CD4-positive, alpha-beta T cell treated with Interleukin-1 beta for 1 hour (primary cell): ENCODE measurements around the gene GPR150.

Source experiments
- DNase-seq, 2 donors: peaks; one replicate each; pipeline ENCODE4 v3.0.0-alpha.2; 2020 to 2022

The GPR150 gene

GRCh38 chr5:95620030-95620869 lies at the start of gene GPR150:
TSS of gene GPR150 (plus strand) at chr5:95620087. CDS start at chr5:95620276, 189 bp downstream.
- peak; percentile 63 to 65 for DNase-seq

GRCh38 chr5:95572016-95572415 lies 47.9 kb upstream of the GPR150 start:
- DNase-seq, result no peak

- DNase-seq, result no peak
Observed at GRCh38 chr5:95581576-95581975, 38.3 kb upstream of the GPR150 start.

- DNase-seq, result no peak
Observed at GRCh38 chr5:95583992-95584391, 35.9 kb upstream of the GPR150 start.

GRCh38 chr5:95590880-95591279 lies 29.0 kb upstream of the GPR150 start:
- no peak for DNase-seq

- no peak for DNase-seq
Observed at GRCh38 chr5:95591490-95591901, 28.4 kb upstream of the GPR150 start.

- no peak for DNase-seq
Observed at GRCh38 chr5:95595289-95595931, 24.5 kb upstream of the GPR150 start.

GRCh38 chr5:95599252-95599651 lies 20.6 kb upstream of the GPR150 start:
- no peak for DNase-seq

GRCh38 chr5:95600557-95600956 lies 19.3 kb upstream of the GPR150 start:
- no peak for DNase-seq

GRCh38 chr5:95605786-95606185 lies 14.1 kb upstream of the GPR150 start:
- DNase-seq, result no peak

GRCh38 chr5:95606419-95606818 lies 13.5 kb upstream of the GPR150 start:
- no peak for DNase-seq

GRCh38 chr5:95609711-95610110 lies 10.2 kb upstream of the GPR150 start:
- no peak for DNase-seq

- DNase-seq, result no peak
Observed at GRCh38 chr5:95610546-95610945, 9.3 kb upstream of the GPR150 start.

- no peak for DNase-seq
Observed at GRCh38 chr5:95611396-95611795, 8.5 kb upstream of the GPR150 start.

- no peak for DNase-seq
Observed at GRCh38 chr5:95613514-95613913, 6.4 kb upstream of the GPR150 start.

GRCh38 chr5:95615164-95615467 lies 4.8 kb upstream of the GPR150 start:
- DNase-seq, result no peak

- no peak for DNase-seq
Observed at GRCh38 chr5:95617057-95617456, 2.8 kb upstream of the GPR150 start.

- DNase-seq, result no peak
Observed at GRCh38 chr5:95619096-95619495, 791 bp upstream of the GPR150 start.

GRCh38 chr5:95619514-95620029 lies 315 bp upstream of the GPR150 start:
- no peak for DNase-seq

GRCh38 chr5:95620870-95621838 lies 1.3 kb downstream of the GPR150 start:
- DNase-seq, result peak; percentile 25 to 39

- peak; percentile 19 to 60 for DNase-seq
Observed at GRCh38 chr5:95621839-95622629, 2.1 kb downstream of the GPR150 start.

- no peak for DNase-seq
Observed at GRCh38 chr5:95623706-95624105, 3.8 kb downstream of the GPR150 start.
